CD4-positive, alpha-beta T cell treated with Interleukin-6 for 4 hours (primary cell): ENCODE measurements around the gene LARP1B.
"Not testable (repeated sequence)": the region's sequence is repeated elsewhere in the genome, so short reads cannot be mapped to it uniquely, and the experiment has no call there.

Experiments
- DNase-seq: peaks from one replicate; pipeline ENCODE4 v3.0.0-alpha.2; 2020; ENCODE audit warnings: mixed read lengths

Gene LARP1B

DNA sequence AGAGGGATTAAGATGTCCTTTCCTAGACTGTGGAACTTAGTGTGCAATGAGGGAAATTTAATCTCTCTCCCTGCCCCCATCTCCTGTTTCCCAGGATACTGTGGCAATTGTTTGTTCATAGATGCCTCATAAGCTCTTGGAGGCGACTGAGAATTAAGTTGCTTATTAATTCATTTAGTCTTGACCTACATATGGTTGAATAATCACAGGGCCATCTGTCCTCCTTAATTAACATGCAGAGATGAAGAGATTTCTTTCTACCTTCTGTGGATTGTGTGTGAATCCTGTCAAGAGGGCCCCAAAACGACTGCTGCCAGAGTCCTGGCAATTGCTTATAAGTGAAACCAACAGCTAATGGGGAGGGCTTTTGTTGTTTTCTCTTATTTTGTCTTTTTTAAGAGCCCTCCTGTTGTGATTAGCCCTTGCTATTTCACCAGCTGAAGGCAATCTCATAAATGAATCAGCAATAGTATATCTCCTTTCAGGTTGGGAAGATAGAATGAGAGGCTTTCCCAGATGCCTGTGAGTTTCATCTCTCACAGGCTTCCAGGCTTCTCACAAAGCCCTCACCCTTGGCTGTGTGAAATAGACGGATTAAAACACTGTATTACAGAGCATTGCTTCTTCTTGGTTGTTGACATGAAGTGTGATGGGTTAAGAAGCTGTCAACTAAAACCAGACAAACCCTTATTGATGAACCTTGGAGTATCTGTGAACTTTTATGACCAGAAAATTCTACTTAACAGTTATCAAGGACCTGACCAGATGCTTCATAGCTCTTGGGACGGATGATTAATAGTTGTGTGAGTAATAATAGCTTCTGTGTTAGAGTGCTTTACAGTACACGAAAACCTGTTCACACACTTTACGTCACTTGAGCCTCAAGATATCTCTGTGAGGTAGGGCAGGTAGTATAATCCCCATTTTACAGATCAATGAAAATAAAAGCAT, 168.0 kb downstream of the LARP1B start:
- no peak for DNase-seq

DNA sequence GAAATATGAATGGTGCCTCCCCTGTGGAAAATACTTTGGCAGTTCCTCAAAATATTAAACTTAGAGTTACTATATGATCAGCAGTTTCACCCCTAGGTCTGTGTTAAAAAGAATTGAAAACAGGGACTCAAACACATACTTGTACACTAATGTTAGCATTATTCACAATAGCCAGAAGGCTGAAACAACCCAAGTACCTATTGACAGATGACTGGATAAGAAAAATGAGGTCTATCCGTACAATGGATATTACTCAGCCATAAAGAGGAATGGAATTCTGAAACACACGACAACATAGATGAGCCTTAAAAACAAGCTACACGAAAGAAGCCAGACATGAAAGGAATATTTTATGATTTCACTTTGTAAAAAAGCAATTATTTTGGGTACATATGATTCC, 171.6 kb downstream of the LARP1B start:
- DNase-seq = no peak

DNA sequence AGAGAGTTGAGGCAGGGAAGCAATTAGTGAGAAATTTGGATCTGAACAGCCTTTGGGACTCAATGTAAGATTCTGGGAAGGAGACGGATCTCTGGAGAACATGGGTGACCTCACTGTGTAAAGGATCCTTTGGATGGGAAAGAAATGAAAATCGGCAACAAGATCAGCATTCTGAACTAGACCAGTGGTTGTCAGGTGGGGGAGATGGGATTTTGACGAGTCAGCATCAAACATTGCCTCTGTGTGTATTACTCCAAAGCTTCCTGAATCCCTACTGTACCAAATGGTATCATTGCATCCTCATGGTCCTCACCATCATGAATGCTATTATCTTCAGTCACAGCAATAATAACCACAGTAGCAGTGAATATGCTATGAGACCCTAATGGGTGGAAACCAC, 173.7 kb downstream of the LARP1B start:
- no peak for DNase-seq

GRCh38 chr4:128241019-128241418, 179.9 kb downstream of the LARP1B start:
- no peak for DNase-seq

GRCh38 chr4:128241425-128241913, 180.4 kb downstream of the LARP1B start:
- no peak for DNase-seq

- DNase-seq = no peak
Measured at GRCh38 chr4:128241981-128242380, 180.9 kb downstream of the LARP1B start.

DNA sequence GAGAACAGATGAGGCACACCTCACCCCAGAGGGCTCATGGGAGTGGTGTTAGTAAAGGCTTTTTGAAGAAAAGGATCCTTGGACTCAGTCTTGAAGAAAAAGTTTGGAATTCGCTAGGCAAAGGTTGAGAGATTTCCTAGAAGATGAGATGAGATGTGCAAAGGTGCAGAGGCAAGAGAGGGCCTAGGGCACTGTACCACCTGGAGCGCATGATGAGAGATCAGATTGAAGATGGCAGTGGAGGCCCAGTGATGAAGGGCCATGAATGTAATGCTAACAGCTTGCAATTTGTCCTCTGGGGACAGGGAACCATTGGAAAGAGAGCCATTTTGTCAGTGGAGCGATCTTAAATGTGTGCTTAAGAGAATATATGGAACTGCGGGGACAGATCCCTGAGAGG, 181.5 kb downstream of the LARP1B start:
- DNase-seq = no peak

GRCh38 chr4:128244379-128244778, 183.3 kb downstream of the LARP1B start:
- DNase-seq = no peak

GRCh38 chr4:128245391-128245790, 184.3 kb downstream of the LARP1B start:
- not testable (repeated sequence) for DNase-seq

GRCh38 chr4:128247906-128248305, 186.8 kb downstream of the LARP1B start:
- no peak for DNase-seq

DNA sequence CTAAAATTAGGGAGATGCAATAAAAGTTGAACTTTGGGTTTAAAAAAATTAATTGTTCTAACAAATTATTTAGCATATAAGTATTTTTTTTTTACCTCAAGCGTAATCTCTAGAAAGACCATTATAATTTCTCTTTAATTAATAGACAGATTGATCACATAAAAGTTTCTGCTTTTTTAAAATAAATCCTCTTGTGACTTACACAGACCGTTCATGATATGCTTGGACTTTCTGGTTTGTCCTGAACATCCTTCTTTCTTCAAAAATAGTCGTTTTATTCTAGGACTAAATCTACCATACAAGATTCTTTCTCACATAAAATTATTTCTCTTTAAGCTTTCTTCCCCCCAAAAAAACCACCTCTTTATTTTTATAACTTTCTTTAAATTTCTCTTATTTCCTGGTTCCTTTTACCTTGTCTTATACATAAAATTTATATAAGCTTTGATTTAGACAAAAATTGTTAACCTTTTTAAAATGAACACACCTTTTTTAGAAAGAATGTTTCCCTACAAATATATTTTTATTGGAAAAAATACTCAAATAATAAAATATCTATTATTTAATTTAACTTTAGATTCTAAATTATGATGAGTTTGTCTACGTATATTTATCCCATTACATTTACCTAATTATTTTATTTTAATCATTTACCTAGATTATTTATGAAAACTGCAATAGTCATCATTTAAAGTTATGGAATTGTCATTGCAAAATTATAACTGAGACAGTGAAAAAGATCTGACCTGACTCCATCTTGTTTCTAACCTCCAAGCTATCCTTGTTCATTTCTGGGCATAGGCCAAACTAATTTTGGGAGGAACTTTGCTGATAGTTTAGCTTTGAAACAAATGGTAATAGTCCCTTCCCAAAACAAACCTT, 188.9 kb downstream of the LARP1B start:
- DNase-seq = no peak

DNA sequence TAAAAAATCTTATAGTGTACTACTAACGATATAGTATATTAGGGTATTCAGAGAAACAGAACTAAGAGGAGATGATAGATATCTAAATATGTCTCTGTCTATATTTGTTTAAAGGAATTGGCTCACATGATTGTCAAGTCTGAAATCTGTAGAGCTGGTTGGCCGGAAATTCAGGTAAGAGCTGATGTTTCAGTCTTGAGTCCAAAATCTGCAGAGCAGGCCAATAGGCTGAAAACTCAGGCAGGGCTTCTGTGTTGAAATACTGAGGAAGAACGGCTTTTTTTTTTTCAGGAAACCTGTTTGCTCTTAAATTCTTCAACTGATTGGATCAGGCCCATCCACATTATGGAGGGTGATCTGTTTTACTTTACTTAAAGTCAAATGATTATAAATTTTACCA, 194.8 kb downstream of the LARP1B start:
- no peak for DNase-seq

DNA sequence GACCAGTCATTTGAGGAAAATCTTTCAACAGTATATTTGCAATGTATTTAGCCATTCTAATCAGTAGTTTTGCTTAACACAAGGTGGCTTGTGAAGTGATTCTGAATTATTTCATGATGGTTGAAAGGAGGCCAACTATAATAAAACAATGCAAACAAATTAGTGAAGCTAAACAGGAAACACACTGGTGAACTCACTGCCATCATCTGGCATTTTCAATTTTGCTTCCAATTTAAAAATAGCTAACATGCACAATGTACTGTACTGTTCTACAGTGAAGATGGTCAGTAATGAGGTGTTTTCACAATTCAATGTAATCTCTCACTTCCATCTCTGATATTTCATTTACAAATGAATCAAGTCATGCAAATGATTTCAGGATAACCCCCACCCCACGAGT, 195.4 kb downstream of the LARP1B start:
- no peak for DNase-seq

DNA sequence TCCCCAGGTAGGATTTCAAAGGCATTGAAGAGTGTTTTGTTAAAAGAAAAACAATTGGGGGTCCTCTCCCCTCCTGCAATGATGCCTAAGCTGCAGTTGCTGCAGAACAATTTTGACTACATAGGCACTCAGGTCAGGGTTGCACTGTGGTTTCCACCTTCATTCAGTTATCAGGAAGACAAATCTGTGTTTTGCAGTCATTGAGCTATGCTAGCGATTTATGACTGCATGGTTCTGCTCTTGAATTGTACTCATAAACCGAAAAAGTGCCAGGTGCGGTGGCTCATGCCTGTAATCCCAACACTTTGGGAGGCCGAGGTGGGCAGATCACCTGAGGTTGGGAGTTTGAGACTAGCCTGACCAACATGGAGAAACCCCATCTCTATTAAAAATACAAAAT, 197.1 kb downstream of the LARP1B start:
- not testable (repeated sequence) for DNase-seq

GRCh38 chr4:128259889-128260288, 198.8 kb downstream of the LARP1B start:
- DNase-seq = not testable (repeated sequence)
